Testis (tissue), 2 donors: ENCODE measurements around the gene SLC9A3.

ENCODE experiments used
- POLR2A ChIP-seq: fragments of 450-650 bp; IDR thresholded peaks from one replicate; pipeline ENCODE4 v1.6.1; 2017; ENCODE audit warnings: antibody characterized with exemption, mild to moderate bottlenecking, moderate library complexity
- TF ChIP-seq, protein P1 (sequence below), 3 experiments: fragments of 450-650 bp in 2 of 3; fragments of 200-600 bp in 1 of 3; sonication (generic) in 1 of 3; IDR thresholded peaks; one replicate each; pipeline ENCODE4 v1.5.1; 2016 to 2019; ENCODE audit warnings: antibody characterized with exemption in 3 of 3, mild to moderate bottlenecking in 2 of 3, moderate library complexity in 1 of 3

GRCh38 chr5:443239-444151 is 80.8 kb downstream of the SLC9A3 start:
- TF ChIP-seq, protein P1, sequence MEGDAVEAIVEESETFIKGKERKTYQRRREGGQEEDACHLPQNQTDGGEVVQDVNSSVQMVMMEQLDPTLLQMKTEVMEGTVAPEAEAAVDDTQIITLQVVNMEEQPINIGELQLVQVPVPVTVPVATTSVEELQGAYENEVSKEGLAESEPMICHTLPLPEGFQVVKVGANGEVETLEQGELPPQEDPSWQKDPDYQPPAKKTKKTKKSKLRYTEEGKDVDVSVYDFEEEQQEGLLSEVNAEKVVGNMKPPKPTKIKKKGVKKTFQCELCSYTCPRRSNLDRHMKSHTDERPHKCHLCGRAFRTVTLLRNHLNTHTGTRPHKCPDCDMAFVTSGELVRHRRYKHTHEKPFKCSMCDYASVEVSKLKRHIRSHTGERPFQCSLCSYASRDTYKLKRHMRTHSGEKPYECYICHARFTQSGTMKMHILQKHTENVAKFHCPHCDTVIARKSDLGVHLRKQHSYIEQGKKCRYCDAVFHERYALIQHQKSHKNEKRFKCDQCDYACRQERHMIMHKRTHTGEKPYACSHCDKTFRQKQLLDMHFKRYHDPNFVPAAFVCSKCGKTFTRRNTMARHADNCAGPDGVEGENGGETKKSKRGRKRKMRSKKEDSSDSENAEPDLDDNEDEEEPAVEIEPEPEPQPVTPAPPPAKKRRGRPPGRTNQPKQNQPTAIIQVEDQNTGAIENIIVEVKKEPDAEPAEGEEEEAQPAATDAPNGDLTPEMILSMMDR (IDR thresholded peaks at IDR 0.05), result no peak
- TF ChIP-seq POLR2A, result no peak
